Measurements from ENCODE around the gene TFDP1.
"Not testable (repeated sequence)": the region's sequence is repeated elsewhere in the genome, so short reads cannot be mapped to it uniquely, and the experiment has no call there.

Gene TFDP1

DNA sequence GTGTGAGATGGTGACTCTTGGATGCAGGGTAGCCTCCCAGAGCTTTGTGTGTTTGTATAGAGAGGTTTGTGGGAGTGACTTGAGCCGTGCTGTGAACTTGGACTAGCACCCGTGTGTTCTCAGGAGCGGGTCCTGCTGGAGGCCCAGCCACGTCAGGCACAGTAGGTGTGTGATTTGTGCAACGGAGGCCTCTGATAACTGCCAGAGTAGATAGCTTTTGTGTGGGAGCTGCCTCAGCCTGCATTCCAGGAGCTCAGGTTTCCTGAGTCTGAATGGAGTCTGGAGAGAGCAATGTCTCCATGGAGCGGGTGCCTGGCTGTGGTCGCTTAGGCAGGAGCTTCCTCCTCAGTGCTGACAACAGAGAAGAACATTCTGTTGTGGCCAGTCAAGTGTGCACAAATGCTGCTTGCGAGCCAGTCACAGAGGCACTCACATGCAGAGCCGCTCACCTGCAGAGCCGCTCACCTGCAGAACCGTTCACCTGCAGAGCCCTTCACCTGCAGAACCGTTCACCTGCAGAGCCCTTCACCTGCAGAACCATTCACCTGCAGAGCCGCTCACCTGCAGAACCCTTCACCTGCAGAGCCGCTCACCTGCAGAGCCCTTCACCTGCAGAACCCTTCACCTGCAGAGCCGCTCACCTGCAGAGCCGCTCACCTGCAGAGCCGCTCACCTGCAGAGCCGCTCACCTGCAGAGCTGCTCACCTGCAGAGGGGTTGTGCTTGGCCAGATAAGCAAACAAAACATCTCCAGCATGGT is 32.6 kb downstream of the TFDP1 start:
- DNase-seq (ENCODE audit: low spot score) = peak; percentile 57

DNA sequence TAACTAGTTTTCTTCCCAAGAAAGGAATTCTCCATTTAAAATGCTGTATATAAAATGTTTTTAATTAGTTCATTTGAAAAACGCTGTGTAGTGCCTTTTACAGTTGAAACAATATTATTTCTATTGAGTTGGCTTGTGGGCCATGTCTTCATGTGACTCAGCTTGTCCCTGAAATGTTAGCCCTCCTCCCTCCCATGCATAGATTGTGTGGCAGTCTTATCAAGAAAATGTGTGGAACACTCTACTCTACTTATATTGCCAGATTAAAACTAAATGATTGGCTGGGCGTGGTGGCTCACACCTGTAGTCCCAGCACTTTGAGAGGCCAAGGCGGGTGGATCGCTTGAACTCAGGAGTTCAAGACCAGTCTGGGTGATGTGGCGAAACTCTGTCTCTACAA is 33.4 kb downstream of the TFDP1 start:
- no peak for DNase-seq (ENCODE audit: low spot score)

GRCh38 chr13:113618455-113618854 is 33.9 kb downstream of the TFDP1 start:
- DNase-seq (ENCODE audit: low spot score) = no peak

DNA sequence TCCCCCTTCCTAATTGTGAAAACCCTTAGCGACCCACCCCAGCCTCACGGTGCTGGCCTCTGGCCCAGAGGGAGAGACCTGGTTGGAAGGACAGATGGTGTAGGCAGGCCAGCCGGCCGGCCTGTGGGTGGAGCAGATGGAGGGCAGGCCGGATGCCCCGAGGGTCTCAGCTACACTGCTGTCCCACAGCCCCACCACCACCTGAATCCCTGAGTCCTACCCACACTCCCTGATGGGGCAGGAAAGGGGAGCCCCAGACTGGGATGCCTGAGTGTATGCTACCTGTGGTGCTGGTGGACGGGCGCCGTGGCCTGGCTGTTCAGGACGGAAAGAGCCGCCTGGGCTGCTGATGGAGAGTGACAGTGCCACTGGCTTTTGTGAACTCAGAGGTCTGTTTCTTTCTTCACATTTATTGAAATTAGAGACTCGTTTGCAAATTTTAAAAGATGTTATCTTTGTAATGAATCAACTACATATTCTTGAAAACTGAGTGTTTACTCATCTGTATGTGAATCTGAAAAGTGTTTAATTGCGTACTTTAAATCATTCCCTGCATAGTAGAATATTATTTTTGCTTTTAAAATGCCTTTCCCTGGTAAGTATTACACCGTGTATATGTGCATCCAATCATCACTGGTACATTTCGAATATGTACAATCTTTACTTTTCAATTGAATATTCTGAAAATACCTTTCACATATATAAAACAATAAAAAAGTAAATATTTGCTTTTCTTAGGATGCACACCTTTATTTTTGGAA is 35.7 kb downstream of the TFDP1 start:
- DNase-seq (ENCODE audit: low spot score) = no peak

GRCh38 chr13:113621046-113621445 is 36.5 kb downstream of the TFDP1 start:
- DNase-seq (ENCODE audit: low spot score) = no peak

DNA sequence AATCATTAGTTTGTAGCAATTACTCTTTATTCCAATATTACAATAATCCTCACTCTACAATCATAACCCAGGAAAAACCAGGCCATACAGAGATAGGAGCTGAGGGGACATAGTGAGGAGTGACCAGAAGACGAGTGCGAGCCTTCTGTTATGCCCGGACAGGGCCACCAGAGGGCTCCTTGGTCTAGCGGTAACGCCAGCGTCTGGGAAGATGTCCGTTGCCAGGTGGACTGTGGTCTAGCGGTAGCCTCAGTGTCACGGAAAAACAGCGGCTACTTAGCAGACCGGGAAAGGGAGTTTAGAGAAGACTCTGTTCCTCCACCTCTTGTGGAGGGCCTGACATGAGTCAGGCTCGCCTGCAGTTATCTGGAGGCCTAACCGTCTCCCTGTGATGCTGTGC is 36.9 kb downstream of the TFDP1 start:
- not testable (repeated sequence) for DNase-seq (ENCODE audit: low spot score)

DNA sequence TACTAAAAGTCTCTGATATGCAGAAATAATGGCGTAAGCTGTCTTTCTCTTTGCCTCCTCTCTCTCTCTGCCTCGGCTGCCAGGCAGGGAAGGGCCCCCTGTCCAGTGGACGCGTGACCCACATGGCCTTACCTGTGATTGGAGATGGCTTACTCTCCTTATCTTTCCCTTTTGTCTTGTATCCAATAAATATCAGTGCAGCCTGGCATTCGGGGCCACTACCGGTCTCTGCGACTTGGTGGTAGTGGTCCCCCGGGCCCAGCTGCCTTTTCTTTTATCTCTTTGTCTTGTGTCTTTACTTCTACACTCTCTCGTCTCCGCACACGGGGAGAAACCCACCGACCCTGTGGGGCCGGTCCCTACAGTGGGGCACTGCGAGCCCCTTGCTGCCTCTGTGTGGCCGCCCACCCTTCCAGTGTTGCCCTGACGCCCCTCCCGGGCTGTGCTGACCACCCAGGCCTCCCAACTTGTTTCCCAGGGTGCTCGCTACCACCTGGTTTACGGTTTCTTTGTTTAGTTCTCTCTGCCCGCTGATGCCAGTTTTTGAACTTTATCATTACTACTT is 37.5 kb downstream of the TFDP1 start:
- not testable (repeated sequence) for DNase-seq (ENCODE audit: low spot score)

DNA sequence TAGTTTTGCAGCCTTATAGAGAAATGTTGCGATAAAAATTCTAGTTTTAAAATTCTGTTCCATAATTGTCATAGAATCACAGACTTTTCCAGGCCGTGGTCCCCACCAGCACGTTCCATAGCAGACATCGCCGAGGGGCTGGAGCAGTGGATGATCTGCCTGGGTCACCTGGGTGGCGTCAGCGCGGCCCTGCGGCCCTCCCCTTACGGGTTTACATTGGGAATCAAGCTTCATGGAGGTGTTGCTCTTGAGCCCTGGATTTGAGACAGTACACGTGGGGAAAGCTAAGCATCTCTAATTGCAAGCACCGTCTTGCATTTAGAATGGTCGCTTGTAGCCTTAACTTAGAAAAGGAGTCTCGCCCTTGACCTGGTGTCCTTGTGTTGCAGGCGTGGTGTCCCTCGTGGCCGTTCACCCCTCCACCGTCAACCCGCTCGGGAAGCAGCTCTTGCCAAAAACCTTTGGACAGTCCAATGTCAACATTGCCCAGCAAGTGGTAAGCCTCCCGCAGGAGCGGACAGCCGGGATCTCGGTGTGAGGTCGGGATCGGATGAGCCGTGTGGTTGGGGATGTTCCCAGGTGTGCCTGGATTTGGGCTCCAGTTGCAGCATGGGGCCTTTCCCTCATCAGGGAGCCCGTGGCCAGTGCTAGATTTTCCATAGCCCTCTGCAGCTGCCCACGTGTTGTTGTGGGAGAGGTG is 38.4 kb downstream of the TFDP1 start:
- no peak for DNase-seq (ENCODE audit: low spot score)

DNA sequence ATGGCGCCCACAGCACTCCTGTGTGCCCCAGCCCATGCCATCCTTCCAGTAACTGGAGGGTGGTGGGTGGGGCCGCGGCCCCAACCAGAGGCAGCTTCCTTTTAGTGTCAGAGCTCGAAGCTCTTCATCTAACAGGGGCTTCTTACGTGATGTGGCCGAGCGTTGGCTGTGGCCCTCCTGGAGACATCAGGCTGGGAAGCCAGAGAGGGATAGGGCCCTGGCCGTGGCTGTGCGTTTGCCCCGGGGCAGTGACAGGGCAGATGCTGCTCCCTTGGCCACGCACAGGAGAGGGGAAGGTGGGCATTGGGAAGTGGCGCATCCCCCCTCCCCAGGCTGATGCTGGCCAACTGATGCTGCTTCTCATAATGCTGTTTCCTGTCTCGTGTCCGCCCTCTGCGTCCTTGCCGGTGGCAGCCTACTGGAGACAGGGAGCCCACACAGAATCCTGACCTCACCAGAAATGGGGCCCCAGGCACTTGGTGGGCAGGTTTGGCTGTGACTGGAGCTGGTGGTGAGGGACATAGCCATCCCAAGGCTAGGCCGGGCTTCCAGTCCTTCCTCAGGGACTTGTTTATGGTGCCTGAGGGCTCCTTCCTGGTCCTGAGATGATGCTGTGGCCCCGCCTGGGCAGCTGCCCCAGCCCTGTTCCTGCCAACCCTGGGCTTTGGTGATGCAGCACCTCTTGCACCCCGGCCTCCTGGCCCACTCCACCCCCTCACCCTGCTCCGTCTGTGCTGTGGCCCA is 39.1 kb downstream of the TFDP1 start:
- no peak for DNase-seq (ENCODE audit: low spot score)

DNA sequence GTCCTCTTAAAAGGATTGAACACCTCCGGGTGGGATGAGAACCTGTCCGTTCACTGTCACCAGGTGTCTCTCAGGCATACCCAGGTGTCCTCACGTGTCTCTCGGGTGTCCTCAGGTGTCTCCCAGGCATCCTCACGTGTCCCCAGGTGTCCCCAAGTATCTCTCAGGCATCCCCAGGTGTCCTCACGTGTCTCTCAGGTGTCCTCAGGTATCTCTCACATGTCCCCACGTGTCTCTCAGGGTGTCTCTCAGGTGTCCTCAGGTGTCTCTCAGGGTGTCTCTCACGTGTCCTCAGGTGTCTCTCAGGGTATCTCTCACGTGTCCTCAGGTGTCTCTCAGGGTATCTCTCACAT is 39.7 kb downstream of the TFDP1 start:
- no peak for DNase-seq (ENCODE audit: low spot score)

GRCh38 chr13:113624640-113625304 is 40.2 kb downstream of the TFDP1 start:
- DNase-seq (ENCODE audit: low spot score) = not testable (repeated sequence)

DNA sequence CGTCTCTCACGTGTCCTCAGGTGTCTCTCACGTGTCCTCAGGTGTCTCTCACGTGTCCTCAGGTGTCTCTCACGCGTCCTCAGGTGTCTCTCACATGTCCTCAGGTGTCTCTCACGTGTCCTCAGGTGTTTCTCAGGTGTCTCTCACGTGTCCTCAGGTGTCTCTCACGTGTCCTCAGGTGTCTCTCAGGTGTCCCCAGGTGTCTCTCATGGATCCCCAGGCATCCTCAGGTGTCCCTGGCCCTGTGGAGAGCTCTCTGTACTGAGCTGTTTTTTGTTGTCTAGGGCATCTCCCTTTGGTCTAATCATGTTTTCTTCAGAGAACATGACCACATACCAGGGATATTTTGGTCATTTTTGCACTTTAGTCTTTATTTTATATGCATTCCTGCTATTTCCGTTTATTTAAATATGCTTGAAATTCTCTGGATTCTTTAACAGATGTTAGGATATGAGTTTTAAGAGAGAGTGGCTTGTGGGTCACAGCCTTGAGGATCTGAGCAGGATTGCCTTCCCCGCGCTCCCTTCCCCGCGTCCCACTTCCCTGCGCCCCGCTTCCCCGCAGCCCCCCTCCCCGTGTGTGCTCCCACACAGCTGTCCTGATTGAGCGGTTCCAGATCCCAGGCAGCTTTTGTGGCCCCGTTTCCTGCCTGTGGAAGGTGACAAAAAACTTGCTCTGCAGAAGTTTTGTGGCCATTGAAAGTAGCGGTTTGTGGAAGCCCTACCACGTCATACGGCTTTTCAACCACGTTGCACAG is 41.6 kb downstream of the TFDP1 start:
- no peak for DNase-seq (ENCODE audit: low spot score)

- no peak for DNase-seq (ENCODE audit: low spot score)
These were observed 42.6 kb downstream of the TFDP1 start for GRCh38 chr13:113627136-113627535.

DNA sequence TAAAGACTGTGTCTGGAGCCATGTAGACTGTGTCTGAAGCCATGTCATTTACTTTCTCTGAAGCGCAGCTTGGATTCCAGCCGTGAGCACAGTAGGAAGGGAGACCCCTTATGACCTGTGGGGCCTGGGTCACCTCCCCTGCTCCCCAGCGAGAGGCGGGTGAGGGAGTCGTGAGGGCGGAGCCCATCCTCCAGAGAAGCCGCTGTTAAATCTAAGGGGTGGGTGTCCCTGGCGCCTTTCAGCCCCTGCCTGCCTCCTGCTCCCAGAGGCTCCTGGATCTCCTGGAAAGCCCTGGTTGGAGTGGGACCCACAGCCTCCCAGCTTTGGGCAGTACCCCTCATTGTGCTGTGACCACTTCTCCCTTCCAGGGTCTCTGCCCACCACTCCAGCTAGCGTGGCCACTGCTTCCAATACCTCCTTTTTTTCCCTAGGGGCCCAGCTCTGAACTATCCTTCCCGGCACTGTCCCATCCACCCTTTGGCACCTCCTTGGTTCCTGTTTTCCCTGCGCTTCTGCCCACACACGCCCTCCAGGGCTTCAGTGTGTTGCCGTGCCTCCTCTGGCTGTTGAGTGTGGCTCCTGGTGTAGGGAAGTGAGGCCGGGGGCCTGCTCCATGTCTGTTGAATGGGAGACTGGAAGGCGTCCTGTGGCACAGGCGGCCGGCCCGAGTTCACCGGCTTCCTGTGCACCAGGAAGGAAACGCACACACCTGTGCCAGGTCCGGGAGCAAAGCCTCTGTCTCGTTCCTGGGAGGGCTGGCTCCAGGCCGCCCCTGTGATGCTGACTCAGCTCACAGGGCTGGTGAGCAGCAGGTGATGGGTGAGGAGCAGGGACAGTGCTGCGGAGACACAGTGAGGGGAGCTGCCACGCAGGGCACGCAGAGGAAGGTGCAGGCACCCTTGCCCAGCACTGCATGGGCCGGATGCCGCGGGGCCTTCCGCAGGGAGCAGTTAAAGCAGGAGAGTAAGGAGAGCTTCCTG is 44.0 kb downstream of the TFDP1 start:
- no peak for DNase-seq (ENCODE audit: low spot score)

- no peak for DNase-seq (ENCODE audit: low spot score)
These were observed 45.3 kb downstream of the TFDP1 start for GRCh38 chr13:113629866-113630265.

GRCh38 chr13:113630296-113630695 is 45.7 kb downstream of the TFDP1 start:
- no peak for DNase-seq (ENCODE audit: low spot score)

GRCh38 chr13:113630804-113631203 is 46.3 kb downstream of the TFDP1 start:
- DNase-seq (ENCODE audit: low spot score) = no peak

DNA sequence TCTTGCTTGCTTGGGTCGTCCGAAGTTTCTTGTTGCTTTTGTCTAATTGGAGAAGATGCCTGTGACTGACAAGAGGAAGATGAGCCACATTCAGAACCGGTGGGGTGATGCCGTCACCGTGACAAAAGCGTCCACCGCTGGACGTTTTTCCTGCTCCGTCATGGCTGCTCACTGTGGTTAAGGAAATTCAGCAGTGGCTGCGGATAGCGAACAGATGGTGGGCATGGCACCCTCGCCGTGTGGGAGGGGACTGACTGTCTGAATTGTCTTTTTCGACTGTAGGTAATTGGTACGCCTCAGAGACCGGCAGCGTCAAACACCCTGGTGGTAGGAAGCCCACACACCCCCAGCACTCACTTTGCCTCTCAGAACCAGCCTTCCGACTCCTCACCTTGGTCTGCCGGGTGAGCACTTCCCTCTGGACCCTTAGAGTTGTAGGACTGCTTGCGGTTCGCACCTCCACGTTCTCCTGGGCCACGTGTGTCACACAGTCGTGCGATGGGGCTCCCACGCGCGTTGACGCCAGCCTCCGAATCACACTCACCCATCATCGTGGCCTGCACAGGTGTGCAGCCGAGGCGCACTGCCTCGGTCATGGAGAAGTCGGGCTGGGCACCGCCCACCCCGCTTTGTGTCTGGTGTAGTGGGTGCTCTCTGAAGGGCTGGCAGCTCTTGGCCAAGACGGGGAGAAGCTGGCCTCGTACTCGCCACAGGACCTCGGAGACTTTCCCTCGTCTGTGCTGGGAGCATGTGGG is 47.0 kb downstream of the TFDP1 start:
- no peak for DNase-seq (ENCODE audit: low spot score)

Measured in ecto neural progenitor cell (in vitro differentiated cells).